ENCODE measurements around the gene GPATCH4.

DNA sequence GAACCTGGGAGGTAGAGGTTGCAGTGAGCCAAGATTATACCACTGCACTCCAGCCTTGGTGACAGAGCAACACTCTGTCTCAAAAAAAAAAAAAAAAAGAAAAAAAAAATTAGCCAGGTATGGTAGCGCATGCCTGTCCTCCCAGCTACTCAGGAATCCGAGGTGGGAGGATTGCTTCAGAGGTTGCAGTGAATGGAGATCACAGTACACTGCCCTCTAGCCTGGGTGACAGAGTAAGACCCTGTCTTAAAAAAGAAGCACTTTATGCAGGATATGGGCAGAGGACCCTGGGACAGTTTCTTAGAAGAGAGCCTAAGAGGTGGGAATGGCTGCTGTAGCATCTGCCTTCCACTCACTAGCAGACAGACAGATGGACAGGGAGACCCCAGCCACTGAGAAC, 51.9 kb downstream of the GPATCH4 start:
- no peak for TF ChIP-seq POLR2A (IDR thresholded peaks at IDR 0.05; ENCODE audit: low read depth, low read length)
- no peak for TF ChIP-seq POLR2AphosphoS5 (IDR thresholded peaks at IDR 0.05; ENCODE audit: low read depth, low read length)

All from GM12892 (cell line).